GM18511 (cell line): ENCODE data around the gene MAML3.

Source experiments
- ATAC-seq: cut with Tn5 transposase; IDR thresholded peaks from one replicate; pipeline ENCODE4 v1.9.1; 2021; ENCODE audit warnings: mild to moderate bottlenecking, moderate library complexity; ENCODE audit not compliant: unreplicated experiment

MAML3 gene

GRCh38 chr4:140102421-140102820 lies 51.6 kb downstream of the MAML3 start:
- ATAC-seq, result no peak

- no peak for ATAC-seq
Observed at GRCh38 chr4:140100771-140101170, 53.2 kb downstream of the MAML3 start.

GRCh38 chr4:140099983-140100382 lies 54.0 kb downstream of the MAML3 start:
- ATAC-seq, result no peak

- ATAC-seq, result no peak
Observed at GRCh38 chr4:140098455-140099160, 55.4 kb downstream of the MAML3 start.

DNA sequence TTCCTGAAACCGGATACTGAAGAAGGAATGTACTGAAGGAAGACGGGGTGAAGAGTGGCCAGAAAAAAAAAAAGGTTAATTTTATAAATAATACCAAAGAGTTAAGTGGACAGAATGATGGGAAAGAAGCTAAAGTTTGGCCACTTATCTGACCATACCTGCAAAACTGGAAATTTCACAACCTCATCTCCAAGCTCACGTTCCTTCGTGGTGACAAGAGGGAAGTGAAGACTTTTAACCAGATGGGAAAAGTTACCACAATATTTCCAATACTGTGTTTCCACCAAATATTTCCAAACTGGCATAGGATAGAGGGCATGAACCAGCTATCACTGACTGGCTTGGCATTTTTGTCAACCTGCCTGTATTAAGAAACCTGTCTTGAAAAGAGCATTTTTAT lies 56.4 kb downstream of the MAML3 start:
- ATAC-seq, result no peak

- ATAC-seq, result no peak
Observed at GRCh38 chr4:140096921-140097320, 57.1 kb downstream of the MAML3 start.

- ATAC-seq, result no peak
Observed at GRCh38 chr4:140096483-140096861, 57.5 kb downstream of the MAML3 start.

DNA sequence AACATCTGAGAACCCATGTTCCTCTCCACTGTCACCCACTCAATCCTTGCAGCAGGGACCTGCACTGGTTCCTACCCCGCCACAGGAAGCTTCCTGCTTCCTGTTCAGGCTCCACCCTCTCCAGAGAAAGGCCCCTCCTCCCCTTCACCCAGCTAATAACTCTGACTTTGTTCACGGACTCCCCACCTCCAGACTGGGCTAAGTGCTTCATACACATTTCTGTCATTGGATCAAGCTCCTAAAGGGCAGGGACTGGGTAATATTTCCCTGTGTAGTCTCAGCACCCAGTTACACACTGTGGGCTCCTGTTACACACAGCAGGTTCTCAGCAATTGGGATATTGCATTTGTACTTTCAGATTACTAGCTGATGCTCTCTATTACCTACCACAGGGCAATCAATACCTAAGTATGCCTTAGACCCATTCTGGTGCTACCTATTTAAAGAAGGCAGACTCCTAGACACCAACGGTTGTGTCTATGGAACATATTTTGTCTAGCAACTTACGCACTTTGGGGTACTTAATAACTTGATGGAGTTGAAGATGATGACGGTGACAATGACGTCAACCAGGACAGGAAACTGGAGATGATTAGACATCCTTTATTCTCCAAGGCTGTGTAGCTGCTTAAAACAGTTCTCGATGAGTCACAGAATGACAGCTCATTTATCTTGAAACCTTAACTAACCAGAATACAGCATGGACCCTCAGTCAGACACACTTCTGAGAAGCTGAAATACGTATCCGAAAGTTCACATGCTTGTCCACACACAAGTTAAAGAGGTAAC lies 58.1 kb downstream of the MAML3 start:
- no peak for ATAC-seq

GRCh38 chr4:140094438-140095420 lies 59.3 kb downstream of the MAML3 start:
- no peak for ATAC-seq

- ATAC-seq, result no peak
Observed at GRCh38 chr4:140092094-140092851, 61.7 kb downstream of the MAML3 start.

DNA sequence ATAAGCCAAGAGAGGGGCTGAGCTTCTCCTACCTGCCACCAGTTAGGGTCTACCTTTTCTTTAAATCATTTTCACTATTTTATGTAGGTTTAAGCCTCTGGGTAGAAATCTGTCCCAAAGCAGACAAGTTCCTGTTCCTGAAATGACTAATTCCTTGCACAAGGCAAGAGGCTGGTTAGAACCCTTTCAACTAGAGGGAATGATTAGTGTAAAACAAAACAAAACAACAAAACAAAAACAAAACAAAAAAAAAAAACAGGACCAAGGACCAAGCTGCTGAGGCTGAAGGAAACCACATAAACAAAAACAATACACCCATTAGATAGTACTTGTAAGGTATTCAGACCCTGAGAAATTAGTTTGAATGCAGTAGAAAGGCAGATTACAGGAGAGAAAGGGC lies 62.7 kb downstream of the MAML3 start:
- ATAC-seq, result no peak

- ATAC-seq, result no peak
Observed at GRCh38 chr4:140090215-140090731, 63.7 kb downstream of the MAML3 start.

- no peak for ATAC-seq
Observed at GRCh38 chr4:140089216-140089615, 64.8 kb downstream of the MAML3 start.

DNA sequence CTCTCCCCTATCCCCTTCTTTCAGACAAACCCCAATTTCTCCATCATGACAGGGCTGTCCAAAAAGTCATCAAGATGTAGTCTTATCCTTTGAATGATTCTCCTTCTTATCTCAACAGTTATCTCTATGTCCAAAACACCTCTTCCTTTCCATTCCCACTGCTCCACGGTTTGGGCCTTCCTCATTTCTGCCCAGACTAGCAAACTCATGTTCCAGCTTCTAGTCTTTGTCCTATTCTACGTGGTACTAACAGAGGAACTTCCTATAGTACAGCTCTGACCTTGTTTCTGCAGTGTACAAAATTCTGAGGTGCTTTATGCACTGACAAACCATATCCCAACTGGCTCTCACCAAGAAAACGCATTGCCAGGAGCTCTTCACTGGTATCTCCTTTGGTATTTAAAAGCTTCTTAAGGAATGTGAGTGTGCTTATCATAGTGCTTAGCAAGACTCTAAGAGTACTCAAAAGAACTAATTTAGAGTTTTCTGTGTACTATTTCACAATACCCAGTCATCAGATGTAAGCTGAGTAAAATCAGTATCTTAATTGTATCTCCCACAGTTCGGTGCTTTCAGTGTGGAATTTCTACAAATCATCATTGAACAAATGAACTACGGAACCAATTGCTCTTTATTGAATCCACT lies 65.5 kb downstream of the MAML3 start:
- no peak for ATAC-seq

- no peak for ATAC-seq
Observed at GRCh38 chr4:140085881-140086280, 68.1 kb downstream of the MAML3 start.

- ATAC-seq, result no peak
Observed at GRCh38 chr4:140085062-140085622, 68.8 kb downstream of the MAML3 start.

GRCh38 chr4:140084385-140084784 lies 69.6 kb downstream of the MAML3 start:
- no peak for ATAC-seq

DNA sequence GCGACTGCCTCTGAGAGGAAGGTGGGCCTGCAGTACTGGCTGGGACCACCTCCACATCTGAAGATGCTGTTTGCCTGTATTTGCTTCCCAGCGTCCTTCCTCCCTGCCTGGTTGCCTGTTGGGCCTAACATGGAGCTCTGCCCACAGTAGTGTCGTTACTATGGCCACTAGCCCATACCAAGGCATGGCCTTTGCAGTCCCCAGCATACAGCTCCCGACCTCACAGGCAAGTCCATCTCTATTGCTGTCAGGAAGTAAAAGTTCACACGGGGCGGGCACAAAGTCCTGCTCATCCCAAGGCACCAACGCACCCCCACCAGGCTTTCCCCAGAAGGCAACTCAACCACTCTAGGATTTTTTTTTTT lies 71.6 kb downstream of the MAML3 start:
- no peak for ATAC-seq

GRCh38 chr4:140081641-140082390 lies 72.2 kb downstream of the MAML3 start:
- no peak for ATAC-seq
